SK-N-SH (cell line): ENCODE results near the gene NSUN5. TPM values are rescaled to one million over a fixed set of nuclear protein-coding genes. Genes with fewer than 3 reads are reported as not detected.

Experiments used
- CTCF ChIA-PET: fragments of 300-600, 350-600 bp; formaldehyde crosslinking; extraction: SDS; loops from one replicate; lab custom pipeline; 2021; lab: Yijun Ruan, JAX
- POLR2A ChIA-PET: fragments of 350-600 bp; sonication (Branson Sonifier 250); formaldehyde crosslinking; extraction: SDS; loops from one replicate; lab custom pipeline; 2020; ENCODE audit warnings: antibody characterized with exemption, inconsistent platforms; lab: Yijun Ruan, JAX
- DNase-seq: peaks from one replicate; pipeline ENCODE4 v3.0.0; 2012
- H2AFZ ChIP-seq: fragments of 200-600 bp; sonication (generic); 2 replicates; pipeline ENCODE4 v1.8.1; 2016; ENCODE audit warnings: antibody characterized with exemption, mild to moderate bottlenecking, low read depth
- H3F3A ChIP-seq: fragments of 200-600 bp; sonication (generic); replicated peaks from 2 replicates; pipeline ENCODE3; 2016; ENCODE audit warnings: antibody characterized with exemption, mild to moderate bottlenecking; ENCODE audit not compliant: insufficient read depth
- H3K27ac ChIP-seq, 2 experiments: fragments of 200-500 bp in 1 of 2; fragments of 200-600 bp in 1 of 2; sonication (Bioruptor generic) in 1 of 2; sonication (generic), shearing (Covaris generic) in 1 of 2; 2 replicates each; pipeline versions ENCODE4 v1.5.1 to v1.6.1; 2014 to 2016; ENCODE audit warnings: low read depth in 2 of 2, inconsistent platforms in 1 of 2, low read length in 1 of 2, mild to moderate bottlenecking in 1 of 2, mixed read lengths in 1 of 2
- H3K27me3 ChIP-seq: fragments of 200-600 bp; sonication (generic), shearing (Covaris generic); 2 replicates; pipeline ENCODE4 v1.6.1; 2016; ENCODE audit warnings: mixed run types; ENCODE audit not compliant: insufficient read depth
- H3K36me3 ChIP-seq, 2 experiments: fragments of 200-500 bp in 1 of 2; fragments of 200-600 bp in 1 of 2; sonication (Bioruptor generic) in 1 of 2; sonication (generic) in 1 of 2; replicated peaks in 1 of 2; 2 replicates each; pipeline versions ENCODE3 to v1.5.1; 2014 to 2016; ENCODE audit warnings: low read length in 1 of 2, mild to moderate bottlenecking in 1 of 2; ENCODE audit not compliant: insufficient read depth in 2 of 2, control insufficient read depth in 1 of 2
- H3K4me1 ChIP-seq, 2 experiments: fragments of 200-500 bp in 1 of 2; fragments of 200-600 bp in 1 of 2; sonication (Bioruptor generic) in 1 of 2; sonication (generic), shearing (Covaris generic) in 1 of 2; 2 replicates each; pipeline versions ENCODE4 v1.5.1 to v1.6.1; 2014 to 2016; ENCODE audit warnings: low read depth in 1 of 2, low read length in 1 of 2, mixed run types in 1 of 2; ENCODE audit not compliant: insufficient read depth in 2 of 2, control insufficient read depth in 1 of 2
- H3K4me2 ChIP-seq: fragments of 200-600 bp; sonication (generic), shearing (Covaris generic); 2 replicates; pipeline ENCODE4 v1.6.1; 2017; ENCODE audit warnings: mixed run types
- H3K4me3 ChIP-seq, 2 experiments: fragments of 200-500 bp in 1 of 2; fragments of 200-600 bp in 1 of 2; sonication (Bioruptor generic) in 1 of 2; sonication (generic), shearing (Covaris generic) in 1 of 2; 2 replicates each; pipeline versions ENCODE4 v1.5.1 to v1.8.1; 2014 to 2016; ENCODE audit warnings: low read depth in 2 of 2, inconsistent platforms in 1 of 2, low read length in 1 of 2, mild to moderate bottlenecking in 1 of 2, mixed read lengths in 1 of 2, moderate library complexity in 1 of 2
- H3K79me2 ChIP-seq: fragments of 200-600 bp; sonication (generic); 2 replicates; pipeline ENCODE4 v1.8.1; 2017; ENCODE audit warnings: mild to moderate bottlenecking; ENCODE audit not compliant: insufficient read depth
- H3K9ac ChIP-seq: fragments of 200-600 bp; sonication (generic); 2 replicates; pipeline ENCODE4 v1.6.1; 2017; ENCODE audit warnings: mixed run types
- H3K9me2 ChIP-seq: fragments of 200-600 bp; sonication (generic); 2 replicates; pipeline ENCODE4 v1.6.1; 2017; ENCODE audit warnings: mixed run types
- H3K9me3 ChIP-seq: fragments of 200-600 bp; sonication (generic); 2 replicates; pipeline ENCODE4 v1.6.1; 2017; ENCODE audit warnings: mixed run types, mild to moderate bottlenecking, moderate library complexity
- H4K20me1 ChIP-seq: fragments of 200-600 bp; sonication (generic); 2 replicates; pipeline ENCODE4 v1.6.1; 2017; ENCODE audit warnings: mild to moderate bottlenecking, mixed run types; ENCODE audit not compliant: insufficient read depth
- ELF1 ChIP-seq: IDR thresholded peaks from 2 replicates; pipeline ENCODE4 v1.4.0; 2012
- EZH2phosphoT487 ChIP-seq: fragments of 200-600 bp; sonication (generic); IDR thresholded peaks from 2 replicates; pipeline ENCODE4 v1.6.1; 2017; ENCODE audit warnings: low read depth, mixed run types, mild to moderate bottlenecking, antibody characterized with exemption, moderate library complexity, borderline replicate concordance
- FOXJ3 ChIP-seq: sonication (generic); formaldehyde crosslinking; IDR thresholded peaks from 2 replicates; pipeline ENCODE4 v1.5.1; 2020; ENCODE audit warnings: mild to moderate bottlenecking, missing genetic modification reagents
- FOXM1 ChIP-seq: IDR thresholded peaks from 2 replicates; pipeline ENCODE4 v1.4.0; 2012; ENCODE audit warnings: low read depth, mild to moderate bottlenecking
- JUND ChIP-seq: IDR thresholded peaks from 2 replicates; pipeline ENCODE4 v1.4.0; 2012
- MXI1 ChIP-seq: IDR thresholded peaks from 2 replicates; pipeline ENCODE4 v1.6.1; 2012; ENCODE audit warnings: mild to moderate bottlenecking, low read depth, low read length, improper control_type of control experiment
- NRF1 ChIP-seq: IDR thresholded peaks from 2 replicates; pipeline ENCODE4 v1.6.1; 2012; ENCODE audit warnings: low read depth, mild to moderate bottlenecking, low read length
- POLR2AphosphoS5 ChIP-seq: IDR thresholded peaks from 2 replicates; pipeline ENCODE4 v1.6.1; 2012; ENCODE audit warnings: low read depth, low read length
- RAD21 ChIP-seq: IDR thresholded peaks from 2 replicates; pipeline ENCODE4 v1.6.1; 2012; ENCODE audit warnings: mild to moderate bottlenecking, low read length
- RXRA ChIP-seq: IDR thresholded peaks from 2 replicates; pipeline ENCODE4 v1.4.0; 2012; ENCODE audit warnings: low read depth, mild to moderate bottlenecking, borderline replicate concordance
- SMC3 ChIP-seq: IDR thresholded peaks from 2 replicates; pipeline ENCODE4 v1.6.1; 2012; ENCODE audit warnings: low read depth, low read length, improper control_type of control experiment
- TAF1 ChIP-seq: IDR thresholded peaks from 2 replicates; pipeline ENCODE4 v1.6.1; 2012; ENCODE audit warnings: low read depth, mild to moderate bottlenecking, low read length, moderate library complexity, borderline replicate concordance
- TEAD4 ChIP-seq: IDR thresholded peaks from 2 replicates; pipeline ENCODE4 v1.4.0; 2012; ENCODE audit warnings: mild to moderate bottlenecking, borderline replicate concordance; ENCODE audit not compliant: insufficient read depth
- WGBS: methylation state at CpG from one replicate; pipeline ENCODE4 v1.1.6; 2017; ENCODE audit warnings: low lambda C conversion rate; 5-methylcytosine and 5-hydroxymethylcytosine counted together
- polyA plus RNA-seq, 3 experiments: library from polyadenylated mRNA; depleted of rRNA; stranded (reverse); fragments of >200 nt; gene quantifications; 2 replicates each; pipeline ENCODE4 v1.2.3, GENCODE V29; 2012
- TF ChIP-seq, protein P1 (sequence below): IDR thresholded peaks from 2 replicates; pipeline ENCODE4 v1.4.0; 2012; ENCODE audit warnings: low read depth, borderline replicate concordance
- TF ChIP-seq, protein P2 (sequence below): fragments of 150-350 bp; IDR thresholded peaks from 2 replicates; pipeline ENCODE4 v1.6.1; 2017; ENCODE audit warnings: antibody characterized with exemption, low read length, low read depth, borderline replicate concordance
- TF ChIP-seq, protein P3 (sequence below): fragments of 200-600 bp; sonication (generic); IDR thresholded peaks from 2 replicates; pipeline ENCODE4 v1.6.1; 2017; ENCODE audit warnings: antibody characterized with exemption, mild to moderate bottlenecking, moderate library complexity
- TF ChIP-seq, protein P4 (sequence below): IDR thresholded peaks from 2 replicates; pipeline ENCODE4 v1.4.0; 2012; ENCODE audit warnings: low read depth

The NSUN5 gene
- polyA plus RNA-seq, 1 of the 3 experiments (the other 2 are of a cell fraction): 59.2 TPM

- Histone ChIP-seq H3K9ac (no peak overlapping the region), H4K20me1 (no peaks in the 10 kb centered on the region), H3K79me2 (no peaks in the 10 kb centered on the region), H3K4me1 (no peaks in the 10 kb centered on the region), H3K9me2 (no peaks in the 10 kb centered on the region), H2AFZ (no peak overlapping the region), H3K27ac (no peak overlapping the region), H3K4me2 (no peak overlapping the region), H3K27me3 (0 out of 2 replicates have a peak, but pooled peaks cover under 1% of the 10 kb centered on the region), H3K36me3 (no peaks in the 10 kb centered on the region), H3F3A (no peaks in the 10 kb centered on the region), H3K4me3 (no peak overlapping the region), H3K9me3 (no peaks in the 10 kb centered on the region)
- ChIA-PET POLR2A (no interaction called here), CTCF (interaction anchor here (2.0 to 7.7 kb wide), 2 partner anchors 9 to 100 kb away, joined by 9 to 44 read pairs; no protein-coding TSS in a partner anchor)
- no peak for DNase-seq
- WGBS: 79% methylated on average over 6 of the region's 6 CpGs
- TF ChIP-seq RAD21 (no peak), NRF1 (no peak), RXRA (no peak), TEAD4 (no peak), JUND (no peak), ELF1 (no peak)
- TF ChIP-seq, protein P1, sequence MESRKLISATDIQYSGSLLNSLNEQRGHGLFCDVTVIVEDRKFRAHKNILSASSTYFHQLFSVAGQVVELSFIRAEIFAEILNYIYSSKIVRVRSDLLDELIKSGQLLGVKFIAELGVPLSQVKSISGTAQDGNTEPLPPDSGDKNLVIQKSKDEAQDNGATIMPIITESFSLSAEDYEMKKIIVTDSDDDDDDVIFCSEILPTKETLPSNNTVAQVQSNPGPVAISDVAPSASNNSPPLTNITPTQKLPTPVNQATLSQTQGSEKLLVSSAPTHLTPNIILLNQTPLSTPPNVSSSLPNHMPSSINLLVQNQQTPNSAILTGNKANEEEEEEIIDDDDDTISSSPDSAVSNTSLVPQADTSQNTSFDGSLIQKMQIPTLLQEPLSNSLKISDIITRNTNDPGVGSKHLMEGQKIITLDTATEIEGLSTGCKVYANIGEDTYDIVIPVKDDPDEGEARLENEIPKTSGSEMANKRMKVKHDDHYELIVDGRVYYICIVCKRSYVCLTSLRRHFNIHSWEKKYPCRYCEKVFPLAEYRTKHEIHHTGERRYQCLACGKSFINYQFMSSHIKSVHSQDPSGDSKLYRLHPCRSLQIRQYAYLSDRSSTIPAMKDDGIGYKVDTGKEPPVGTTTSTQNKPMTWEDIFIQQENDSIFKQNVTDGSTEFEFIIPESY: no peak
Observed at GRCh38 chr7:73351447-73352167, 43.0 kb upstream of the NSUN5 start.

GRCh38 chr7:73350306-73351068 lies 41.9 kb upstream of the NSUN5 start:
- whole genome bisulfite sequencing: 67% methylated on average over 12 of the region's 12 CpGs
- Histone ChIP-seq H3F3A (no peaks in the 10 kb centered on the region), H3K4me1 (no peaks in the 10 kb centered on the region), H3K9me2 (no peaks in the 10 kb centered on the region), H3K36me3 (no peaks in the 10 kb centered on the region), H2AFZ (no peak overlapping the region), H3K9ac (no peak overlapping the region), H3K27ac (no peak overlapping the region), H3K79me2 (no peaks in the 10 kb centered on the region), H3K4me2 (no peak overlapping the region), H3K27me3 (no peaks in the 10 kb centered on the region), H3K9me3 (no peaks in the 10 kb centered on the region), H4K20me1 (no peaks in the 10 kb centered on the region), H3K4me3 (no peak overlapping the region)
- ChIA-PET CTCF (interaction anchor here (1.3 to 7.7 kb wide), 4 partner anchors 8 to 101 kb away, joined by 3 to 44 read pairs (median 8); no protein-coding TSS in a partner anchor), POLR2A (no interaction called here)
- no peak for DNase-seq
- TF ChIP-seq TAF1: no peak
- TF ChIP-seq, protein P2, sequence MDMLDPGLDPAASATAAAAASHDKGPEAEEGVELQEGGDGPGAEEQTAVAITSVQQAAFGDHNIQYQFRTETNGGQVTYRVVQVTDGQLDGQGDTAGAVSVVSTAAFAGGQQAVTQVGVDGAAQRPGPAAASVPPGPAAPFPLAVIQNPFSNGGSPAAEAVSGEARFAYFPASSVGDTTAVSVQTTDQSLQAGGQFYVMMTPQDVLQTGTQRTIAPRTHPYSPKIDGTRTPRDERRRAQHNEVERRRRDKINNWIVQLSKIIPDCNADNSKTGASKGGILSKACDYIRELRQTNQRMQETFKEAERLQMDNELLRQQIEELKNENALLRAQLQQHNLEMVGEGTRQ: no peak
- no peak for TF ChIP-seq FOXM1
- TF ChIP-seq EZH2phosphoT487: no peak
- TF ChIP-seq, protein P3, sequence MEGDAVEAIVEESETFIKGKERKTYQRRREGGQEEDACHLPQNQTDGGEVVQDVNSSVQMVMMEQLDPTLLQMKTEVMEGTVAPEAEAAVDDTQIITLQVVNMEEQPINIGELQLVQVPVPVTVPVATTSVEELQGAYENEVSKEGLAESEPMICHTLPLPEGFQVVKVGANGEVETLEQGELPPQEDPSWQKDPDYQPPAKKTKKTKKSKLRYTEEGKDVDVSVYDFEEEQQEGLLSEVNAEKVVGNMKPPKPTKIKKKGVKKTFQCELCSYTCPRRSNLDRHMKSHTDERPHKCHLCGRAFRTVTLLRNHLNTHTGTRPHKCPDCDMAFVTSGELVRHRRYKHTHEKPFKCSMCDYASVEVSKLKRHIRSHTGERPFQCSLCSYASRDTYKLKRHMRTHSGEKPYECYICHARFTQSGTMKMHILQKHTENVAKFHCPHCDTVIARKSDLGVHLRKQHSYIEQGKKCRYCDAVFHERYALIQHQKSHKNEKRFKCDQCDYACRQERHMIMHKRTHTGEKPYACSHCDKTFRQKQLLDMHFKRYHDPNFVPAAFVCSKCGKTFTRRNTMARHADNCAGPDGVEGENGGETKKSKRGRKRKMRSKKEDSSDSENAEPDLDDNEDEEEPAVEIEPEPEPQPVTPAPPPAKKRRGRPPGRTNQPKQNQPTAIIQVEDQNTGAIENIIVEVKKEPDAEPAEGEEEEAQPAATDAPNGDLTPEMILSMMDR: no peak
- TF ChIP-seq SMC3: no peak
- no peak for TF ChIP-seq NRF1
- TF ChIP-seq POLR2AphosphoS5: no peak
- TF ChIP-seq RAD21: no peak
- TF ChIP-seq, protein P4, sequence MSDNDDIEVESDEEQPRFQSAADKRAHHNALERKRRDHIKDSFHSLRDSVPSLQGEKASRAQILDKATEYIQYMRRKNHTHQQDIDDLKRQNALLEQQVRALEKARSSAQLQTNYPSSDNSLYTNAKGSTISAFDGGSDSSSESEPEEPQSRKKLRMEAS: no peak
- TF ChIP-seq FOXJ3 (CRISPR knock-in tag): no peak
- no peak for TF ChIP-seq MXI1
